AG10803 (cell line): ENCODE data around the gene CHRNB1.

ENCODE experiments used
- DNase-seq: peaks from one replicate; pipeline ENCODE4 v3.0.0; 2010; ENCODE audit warnings: low read depth
- H3K4me3 ChIP-seq: 2 replicates; pipeline ENCODE4 v1.5.1; 2011; ENCODE audit warnings: mild to moderate bottlenecking, low read length, control low read depth
- CTCF ChIP-seq: conservative IDR thresholded peaks from 2 replicates; pipeline ENCODE4 v1.5.1; 2011; ENCODE audit warnings: mild to moderate bottlenecking, low read length, control low read depth, inconsistent platforms

Gene CHRNB1

DNA sequence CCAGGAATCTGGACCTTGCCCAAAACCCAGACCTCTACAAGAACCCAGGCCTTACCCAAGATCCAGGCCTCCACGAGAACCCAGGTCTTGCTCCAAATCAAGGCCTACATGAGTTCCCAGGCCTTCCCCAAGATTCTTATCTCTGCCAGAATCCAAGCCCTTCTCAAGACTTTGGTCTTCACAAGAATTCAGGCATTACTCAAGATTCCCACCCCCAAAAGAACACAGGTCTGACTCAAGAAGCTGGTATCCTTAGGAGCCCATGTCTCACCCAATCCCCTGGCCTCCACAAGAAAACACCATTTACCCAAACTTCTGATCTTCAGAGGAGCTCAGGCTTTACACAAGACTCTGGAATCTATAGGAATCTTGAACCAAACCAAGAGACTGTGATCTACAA is 13.6 kb upstream of the CHRNB1 start:
- TF ChIP-seq CTCF: no peak
- no peak overlapping the region for H3K4me3 ChIP-seq
- peak; percentile 48 for DNase-seq

GRCh38 chr17:7432296-7432695 is 12.6 kb upstream of the CHRNB1 start:
- no peak for TF ChIP-seq CTCF
- DNase-seq: no peak
- H3K4me3 ChIP-seq: no peak overlapping the region

DNA sequence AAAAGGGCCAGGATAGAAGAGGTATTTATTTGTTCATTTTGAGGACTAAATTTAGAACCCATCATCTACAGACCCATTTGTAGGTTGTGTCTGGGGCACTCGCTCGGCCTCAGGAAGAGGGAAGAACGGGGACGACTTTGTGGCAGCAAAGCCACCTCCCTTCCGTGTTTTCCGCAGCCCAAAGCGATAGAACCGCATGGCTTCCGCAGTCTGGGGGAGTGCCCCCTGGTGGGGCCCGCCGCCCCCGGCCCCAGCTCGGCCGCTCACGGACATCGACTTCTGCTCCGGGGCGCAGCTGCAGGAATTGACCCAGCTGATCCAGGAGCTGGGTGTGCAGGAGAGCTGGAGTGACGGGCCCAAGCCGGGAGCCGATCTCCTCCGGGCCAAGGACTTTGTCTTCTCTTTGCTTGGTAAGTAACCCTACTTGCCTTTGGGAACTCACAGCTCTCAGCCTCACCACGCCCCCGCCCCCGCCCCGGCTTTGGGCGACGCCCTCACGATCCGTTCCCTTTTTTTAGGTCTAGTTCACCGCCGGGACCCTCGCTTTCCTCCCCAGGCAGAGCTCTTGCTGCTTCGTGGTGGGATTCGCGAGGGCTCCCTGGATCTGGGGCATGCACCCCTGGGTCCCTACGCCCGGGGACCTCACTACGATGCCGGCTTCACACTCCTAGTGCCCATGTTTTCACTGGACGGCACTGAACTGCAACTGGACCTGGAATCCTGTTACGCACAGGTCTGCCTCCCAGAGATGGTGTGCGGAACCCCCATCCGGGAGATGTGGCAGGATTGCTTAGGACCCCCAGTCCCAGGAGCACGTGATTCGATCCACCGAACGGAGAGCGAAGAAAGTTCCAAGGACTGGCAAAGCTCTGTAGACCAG is 8.9 kb upstream of the CHRNB1 start:
- H3K4me3 ChIP-seq: peak overlapping the region; percentile 45
- no peak; the same call in 1 of the 2 replicates for TF ChIP-seq CTCF
- DNase-seq: no peak

DNA sequence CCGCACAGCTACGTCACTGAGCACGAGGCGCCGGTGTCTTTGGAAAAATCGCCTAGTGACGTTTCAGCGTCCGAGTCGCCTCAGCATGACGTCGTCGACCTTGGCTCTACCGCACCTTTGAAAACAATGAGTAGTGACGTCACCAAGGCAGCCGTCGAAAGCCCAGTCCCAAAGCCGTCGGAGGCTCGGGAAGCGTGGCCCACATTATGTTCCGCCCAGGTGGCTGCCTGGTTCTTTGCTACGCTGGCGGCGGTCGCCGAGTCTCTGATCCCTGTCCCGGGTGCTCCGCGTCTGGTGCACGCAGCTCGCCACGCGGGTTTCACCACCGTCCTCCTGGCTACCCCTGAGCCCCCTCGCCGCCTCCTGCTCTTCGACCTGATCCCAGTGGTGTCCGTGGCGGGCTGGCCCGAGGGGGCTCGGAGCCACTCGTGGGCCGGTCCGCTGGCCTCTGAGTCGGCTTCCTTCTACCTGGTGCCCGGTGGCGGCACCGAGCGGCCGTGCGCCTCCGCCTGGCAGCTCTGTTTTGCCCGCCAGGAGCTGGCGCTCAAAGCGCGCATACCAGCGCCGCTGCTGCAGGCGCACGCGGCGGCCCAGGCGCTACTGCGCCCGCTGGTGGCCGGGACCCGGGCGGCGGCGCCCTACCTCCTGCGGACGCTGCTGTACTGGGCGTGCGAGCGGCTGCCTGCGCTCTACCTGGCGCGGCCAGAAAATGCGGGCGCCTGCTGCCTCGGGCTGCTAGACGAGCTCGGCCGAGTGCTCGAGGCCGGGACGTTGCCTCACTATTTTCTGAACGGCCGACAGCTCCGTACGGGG is 8.1 kb upstream of the CHRNB1 start:
- peak; percentile 67 for DNase-seq
- peak overlapping the region; percentile 44 for H3K4me3 ChIP-seq
- TF ChIP-seq CTCF: peak; percentile 39

- H3K4me3 ChIP-seq: peak overlapping the region; percentile 44
- no peak for TF ChIP-seq CTCF
Observed at GRCh38 chr17:7437369-7437863, 7.4 kb upstream of the CHRNB1 start.

GRCh38 chr17:7437950-7438614 is 6.8 kb upstream of the CHRNB1 start:
- peak overlapping the region; percentile 31 for H3K4me3 ChIP-seq
- TF ChIP-seq CTCF: no peak

More at GRCh38 chr17:7437369-7437863, 7.4 kb upstream of the CHRNB1 start:
- no peak for DNase-seq

More at GRCh38 chr17:7437950-7438614, 6.8 kb upstream of the CHRNB1 start:
- no peak for DNase-seq
